ENCODE measurements around the gene SKAP1.
A peak's percentile ranks its signal among the peaks of the same experiment; 100 is the strongest.

The SKAP1 gene

GRCh38 chr17:48148854-48149786 is 280.9 kb downstream of the SKAP1 start:
- no peak overlapping the region for H3K4me3 Mint-ChIP-seq
- H3K36me3 Mint-ChIP-seq (ENCODE audit: low read depth), result no peaks in the 10 kb centered on the region
- peak; percentile 21 for DNase-seq
- no peak for TF ChIP-seq CTCF (IDR thresholded peaks at IDR 0.05)
- peaks cover 5% of the 10 kb centered on the region for H3K27me3 Mint-ChIP-seq (ENCODE audit: low read depth, poor library complexity)
- no peaks in the 10 kb centered on the region for H3K9me3 Mint-ChIP-seq
- no peak overlapping the region for H3K27ac Mint-ChIP-seq
- peaks cover 76% of the 10 kb centered on the region for H3K4me1 Mint-ChIP-seq

- no peak for DNase-seq
- Mint-ChIP-seq H3K4me1 (peaks cover 74% of the 10 kb centered on the region), H3K36me3 (ENCODE audit: low read depth) (no peaks in the 10 kb centered on the region), H3K27ac (no peak overlapping the region), H3K4me3 (no peak overlapping the region), H3K27me3 (ENCODE audit: low read depth, poor library complexity) (peaks cover 5% of the 10 kb centered on the region), H3K9me3 (no peaks in the 10 kb centered on the region)
- no peak for TF ChIP-seq CTCF (IDR thresholded peaks at IDR 0.05)
These were observed 281.8 kb downstream of the SKAP1 start for GRCh38 chr17:48148029-48148770.

GRCh38 chr17:48144976-48145798 is 284.8 kb downstream of the SKAP1 start:
- no peak for TF ChIP-seq CTCF (IDR thresholded peaks at IDR 0.05)
- Mint-ChIP-seq H3K27ac (no peak overlapping the region), H3K9me3 (no peaks in the 10 kb centered on the region), H3K27me3 (ENCODE audit: low read depth, poor library complexity) (no peaks in the 10 kb centered on the region), H3K36me3 (ENCODE audit: low read depth) (no peaks in the 10 kb centered on the region), H3K4me1 (peaks cover 49% of the 10 kb centered on the region), H3K4me3 (no peak overlapping the region)
- DNase-seq, result no peak

- DNase-seq, result no peak
- H3K4me3 Mint-ChIP-seq, result no peak overlapping the region
- H3K36me3 Mint-ChIP-seq (ENCODE audit: low read depth), result no peaks in the 10 kb centered on the region
- peaks cover 7% of the 10 kb centered on the region for H3K27me3 Mint-ChIP-seq (ENCODE audit: low read depth, poor library complexity)
- no peak for TF ChIP-seq CTCF (IDR thresholded peaks at IDR 0.05)
- H3K4me1 Mint-ChIP-seq, result peaks cover 39% of the 10 kb centered on the region
- H3K27ac Mint-ChIP-seq, result no peak overlapping the region
- no peaks in the 10 kb centered on the region for H3K9me3 Mint-ChIP-seq
These were observed 285.8 kb downstream of the SKAP1 start for GRCh38 chr17:48144231-48144630.

GRCh38 chr17:48143629-48144028 is 286.4 kb downstream of the SKAP1 start:
- no peak for DNase-seq
- Mint-ChIP-seq H3K4me1 (peaks cover 33% of the 10 kb centered on the region), H3K4me3 (no peak overlapping the region), H3K27ac (no peak overlapping the region), H3K27me3 (ENCODE audit: low read depth, poor library complexity) (peaks cover 8% of the 10 kb centered on the region), H3K36me3 (ENCODE audit: low read depth) (no peaks in the 10 kb centered on the region), H3K9me3 (no peaks in the 10 kb centered on the region)
- TF ChIP-seq CTCF (IDR thresholded peaks at IDR 0.05), result no peak

All from nephron progenitor cell (in vitro differentiated cells).